Measurements from ENCODE around the gene TICRR.

DNA sequence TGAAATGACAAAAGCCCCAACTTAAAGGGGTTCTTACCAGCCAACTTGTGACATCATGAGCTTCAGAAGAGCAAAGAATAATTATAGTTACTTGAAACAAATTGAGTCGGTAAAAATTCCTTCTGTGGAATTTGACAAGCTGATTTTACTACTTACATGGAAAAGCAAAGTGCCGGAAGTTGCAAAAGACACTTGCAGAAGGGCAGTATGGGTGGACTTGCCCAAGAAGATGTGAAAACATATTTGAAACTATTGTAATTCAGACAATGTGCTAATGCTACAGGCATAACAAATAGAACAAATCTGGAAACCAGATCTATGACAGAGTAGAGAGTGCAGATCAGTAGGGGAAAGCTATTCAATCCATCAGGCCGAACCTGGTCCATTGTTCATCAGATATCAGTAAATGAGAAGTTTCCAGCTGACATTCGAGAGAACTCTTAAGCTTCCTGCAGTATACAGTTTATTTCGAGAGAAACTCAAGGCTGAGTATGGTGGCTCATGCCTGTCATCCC lies 82.5 kb downstream of the TICRR start:
- TF ChIP-seq GATA2 (IDR thresholded peaks at IDR 0.05; ENCODE audit: low read depth, low read length) = no peak
- no peak for TF ChIP-seq GATA3 (IDR thresholded peaks at IDR 0.05; ENCODE audit: low read depth, low read length)

All from SH-SY5Y (cell line).